Naive B cell (primary cell): ENCODE data around the gene TCERG1L. TPM values are rescaled to one million over a fixed set of nuclear protein-coding genes. Genes with fewer than 3 reads are reported as not detected.
A peak's percentile ranks its signal among the peaks of the same experiment; 100 is the strongest.

ENCODE experiments used
- ATAC-seq, 2 donors: fragments of 150-1000 bp; cut with Tn5 transposase; 2 replicates each; pipeline ENCODE4 v1.10.0; 2021; ENCODE audit warnings: low read depth in 2 of 2, mild to moderate bottlenecking in 2 of 2, moderate library complexity in 2 of 2
- DNase-seq: peaks from one replicate; pipeline ENCODE4 v3.0.0; 2022
- H3K27ac Mint-ChIP-seq, 6 donors: one replicate each; pipeline ENCODE4 v1.8.0; 2020 to 2022; ENCODE audit warnings: mild to moderate bottlenecking in 6 of 6, mixed read lengths in 6 of 6, moderate library complexity in 5 of 6, inconsistent platforms in 2 of 6
- H3K27me3 Mint-ChIP-seq, 3 donors: one replicate each; pipeline ENCODE4 v1.8.0; 2021 to 2022; ENCODE audit warnings: mixed read lengths in 3 of 3, mild to moderate bottlenecking in 1 of 3
- H3K36me3 Mint-ChIP-seq, 2 donors: one replicate each; pipeline ENCODE4 v1.8.0; 2020 to 2022; ENCODE audit warnings: mixed read lengths in 2 of 2, inconsistent platforms in 1 of 2, mild to moderate bottlenecking in 1 of 2
- H3K4me1 Mint-ChIP-seq, 3 donors: one replicate each; pipeline ENCODE4 v1.8.0; 2020 to 2022; ENCODE audit warnings: mixed read lengths in 3 of 3, inconsistent platforms in 1 of 3, mild to moderate bottlenecking in 1 of 3, moderate library complexity in 1 of 3
- H3K4me3 Mint-ChIP-seq, 8 donors: one replicate each; pipeline ENCODE4 v1.8.0; 2020 to 2022; ENCODE audit warnings: mild to moderate bottlenecking in 8 of 8, mixed read lengths in 8 of 8, moderate library complexity in 8 of 8, inconsistent platforms in 2 of 8
- H3K9me3 Mint-ChIP-seq, 7 donors: one replicate each; pipeline ENCODE4 v1.8.0; 2020 to 2022; ENCODE audit warnings: mixed read lengths in 7 of 7, mild to moderate bottlenecking in 5 of 7, inconsistent platforms in 2 of 7, moderate library complexity in 1 of 7
- polyA plus RNA-seq, 6 donors: library from polyadenylated mRNA; unstranded; fragments of 300-500 nt; fragmentation: Illumina TruSeq; gene quantifications; one replicate each; pipeline ENCODE4 v1.2.3, GENCODE V29; 2021; ENCODE audit warnings: low read depth in 6 of 6

Gene TCERG1L
- polyA plus RNA-seq, 6 donors from 2014 or later, result not detected

- H3K4me3 Mint-ChIP-seq, result peak overlapping the region in 1 of 8 donors; percentile 7
- no peaks in the 10 kb centered on the region for H3K4me1 Mint-ChIP-seq
- H3K9me3 Mint-ChIP-seq, result peaks cover 0 to 4% (median 0%) of the 10 kb centered on the region in 7 donors
- no peaks in the 10 kb centered on the region for H3K27me3 Mint-ChIP-seq
- ATAC-seq (no peak), DNase-seq (no peak)
- no peak overlapping the region for H3K27ac Mint-ChIP-seq
- no peaks in the 10 kb centered on the region for H3K36me3 Mint-ChIP-seq
These were observed 50.9 kb downstream of the TCERG1L start for GRCh38 chr10:131260452-131261211.

- no peaks in the 10 kb centered on the region for H3K4me1 Mint-ChIP-seq
These were observed 51.5 kb downstream of the TCERG1L start for GRCh38 chr10:131260031-131260430.

GRCh38 chr10:131259535-131259934 lies 52.0 kb downstream of the TCERG1L start:
- Mint-ChIP-seq H3K4me1 (no peaks in the 10 kb centered on the region), H3K4me3 (no peak overlapping the region), H3K27me3 (no peaks in the 10 kb centered on the region), H3K27ac (no peak overlapping the region), H3K9me3 (peaks cover 0 to 4% (median 0%) of the 10 kb centered on the region in 7 donors), H3K36me3 (no peaks in the 10 kb centered on the region)
- no peak for ATAC-seq
- DNase-seq, result no peak

More at GRCh38 chr10:131260031-131260430, 51.5 kb downstream of the TCERG1L start:
- Mint-ChIP-seq H3K27me3 (no peaks in the 10 kb centered on the region), H3K27ac (no peak overlapping the region), H3K4me3 (no peak overlapping the region), H3K9me3 (peaks cover 0 to 4% (median 0%) of the 10 kb centered on the region in 7 donors), H3K36me3 (no peaks in the 10 kb centered on the region)
- DNase-seq, result no peak
- no peak for ATAC-seq

GRCh38 chr10:131258256-131258655 lies 53.3 kb downstream of the TCERG1L start:
- no peak for ATAC-seq
- Mint-ChIP-seq H3K4me1 (no peaks in the 10 kb centered on the region), H3K4me3 (no peak overlapping the region), H3K9me3 (peaks cover 0 to 4% (median 0%) of the 10 kb centered on the region in 7 donors), H3K27me3 (no peaks in the 10 kb centered on the region), H3K27ac (no peak overlapping the region), H3K36me3 (no peaks in the 10 kb centered on the region)
- no peak for DNase-seq

- H3K9me3 Mint-ChIP-seq, result peaks cover 0 to 4% (median 0%) of the 10 kb centered on the region in 7 donors
- H3K27me3 Mint-ChIP-seq, result peaks cover 0 to 4% (median under 1%) of the 10 kb centered on the region in 3 donors
- H3K27ac Mint-ChIP-seq, result no peak overlapping the region
- no peak overlapping the region for H3K4me3 Mint-ChIP-seq
- no peak for DNase-seq
- no peak for ATAC-seq
- no peaks in the 10 kb centered on the region for H3K4me1 Mint-ChIP-seq
- H3K36me3 Mint-ChIP-seq, result no peaks in the 10 kb centered on the region
These were observed 54.5 kb downstream of the TCERG1L start for GRCh38 chr10:131257027-131257426.

- no peak for DNase-seq
- no peaks in the 10 kb centered on the region for H3K4me1 Mint-ChIP-seq
- H3K27ac Mint-ChIP-seq, result no peak overlapping the region
- no peak overlapping the region for H3K4me3 Mint-ChIP-seq
- peaks cover 0 to 3% (median 0%) of the 10 kb centered on the region in 7 donors for H3K9me3 Mint-ChIP-seq
- H3K27me3 Mint-ChIP-seq, result peaks cover 8 to 15% (median 10%) of the 10 kb centered on the region in 3 donors
- ATAC-seq, result no peak
- no peaks in the 10 kb centered on the region for H3K36me3 Mint-ChIP-seq
These were observed 56.7 kb downstream of the TCERG1L start for GRCh38 chr10:131254859-131255252.

GRCh38 chr10:131253931-131254858 lies 57.3 kb downstream of the TCERG1L start:
- H3K9me3 Mint-ChIP-seq, result peaks cover 0 to 3% (median 0%) of the 10 kb centered on the region in 7 donors
- no peak overlapping the region for H3K4me3 Mint-ChIP-seq
- no peak for ATAC-seq
- peak overlapping the region in 2 of 6 donors; percentile 29 to 63 for H3K27ac Mint-ChIP-seq
- H3K27me3 Mint-ChIP-seq, result peaks cover 8 to 15% (median 10%) of the 10 kb centered on the region in 3 donors
- H3K36me3 Mint-ChIP-seq, result no peaks in the 10 kb centered on the region
- no peaks in the 10 kb centered on the region for H3K4me1 Mint-ChIP-seq
- DNase-seq, result no peak

GRCh38 chr10:131252567-131253276 lies 58.8 kb downstream of the TCERG1L start:
- H3K27ac Mint-ChIP-seq, result peak overlapping the region in 1 of 6 donors; percentile 32
- H3K27me3 Mint-ChIP-seq, result peaks cover 8 to 15% (median 10%) of the 10 kb centered on the region in 3 donors
- H3K4me1 Mint-ChIP-seq, result no peaks in the 10 kb centered on the region
- H3K36me3 Mint-ChIP-seq, result no peaks in the 10 kb centered on the region
- DNase-seq (no peak), ATAC-seq (no peak)
- H3K4me3 Mint-ChIP-seq, result no peak overlapping the region
- peaks cover 0 to 2% (median 0%) of the 10 kb centered on the region in 7 donors for H3K9me3 Mint-ChIP-seq

DNA sequence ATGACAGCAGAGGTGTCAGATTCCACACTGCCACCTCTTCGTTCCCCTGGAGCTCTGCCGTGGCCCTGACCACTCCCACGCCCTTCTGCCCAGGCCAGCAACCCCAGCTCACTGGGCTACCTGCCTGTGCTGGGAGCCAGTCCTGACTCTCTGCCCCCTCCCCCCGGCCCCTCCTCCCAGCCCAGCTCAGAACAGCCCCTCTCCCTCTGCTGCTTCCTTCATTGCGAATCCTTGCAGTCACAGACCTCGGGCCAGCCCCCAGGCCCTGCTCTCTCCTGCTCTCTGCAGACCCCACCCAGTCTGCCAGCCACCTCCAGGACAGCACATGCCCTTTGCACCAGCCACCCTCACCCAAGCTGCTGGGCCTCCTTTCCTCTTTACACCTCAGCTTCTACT lies 60.4 kb downstream of the TCERG1L start:
- H3K27ac Mint-ChIP-seq, result no peak overlapping the region
- no peak for ATAC-seq
- H3K4me1 Mint-ChIP-seq, result no peaks in the 10 kb centered on the region
- peaks cover 0 to 2% (median 0%) of the 10 kb centered on the region in 7 donors for H3K9me3 Mint-ChIP-seq
- DNase-seq, result no peak
- H3K36me3 Mint-ChIP-seq, result no peaks in the 10 kb centered on the region
- H3K27me3 Mint-ChIP-seq, result peaks cover 8 to 15% (median 10%) of the 10 kb centered on the region in 3 donors
- H3K4me3 Mint-ChIP-seq, result peak overlapping the region in 1 of 8 donors; percentile 53

DNA sequence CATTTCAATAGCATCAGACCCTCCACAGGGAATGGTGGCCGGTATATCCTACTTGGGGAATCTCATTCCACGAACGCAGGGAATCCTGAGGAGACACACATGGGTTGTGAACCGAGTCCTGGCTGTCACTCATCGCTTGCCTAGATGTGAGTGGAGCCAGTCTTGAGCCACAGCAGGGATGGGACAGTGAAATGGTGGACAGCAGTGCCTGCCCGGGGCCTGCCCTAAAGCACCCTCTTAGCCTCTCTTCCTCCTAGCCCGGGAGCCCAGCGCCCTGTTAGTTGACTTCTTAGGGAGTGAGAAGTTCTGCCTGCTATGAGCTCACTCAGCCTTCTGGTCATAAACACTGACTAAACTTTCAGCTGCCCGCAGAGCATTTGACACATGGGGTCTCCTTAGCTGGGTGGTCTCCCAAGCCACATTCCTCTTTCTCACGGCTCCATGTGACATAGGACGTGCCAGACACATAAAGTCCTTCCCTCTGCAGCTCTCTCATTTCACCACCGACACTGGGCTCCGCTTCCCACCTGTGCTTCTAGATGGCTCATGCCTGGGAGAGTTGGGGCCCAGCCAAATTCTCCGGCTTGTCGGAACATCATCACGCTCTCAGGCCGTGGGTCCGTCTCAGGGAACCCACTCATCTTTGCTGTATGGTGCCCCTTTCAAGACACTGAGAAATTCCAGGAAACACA lies 60.9 kb downstream of the TCERG1L start:
- peaks cover 0 to 2% (median 0%) of the 10 kb centered on the region in 7 donors for H3K9me3 Mint-ChIP-seq
- H3K4me1 Mint-ChIP-seq, result no peaks in the 10 kb centered on the region
- ATAC-seq (no peak), DNase-seq (no peak)
- no peaks in the 10 kb centered on the region for H3K36me3 Mint-ChIP-seq
- no peak overlapping the region for H3K27ac Mint-ChIP-seq
- H3K27me3 Mint-ChIP-seq, result peaks cover 8 to 15% (median 10%) of the 10 kb centered on the region in 3 donors
- no peak overlapping the region for H3K4me3 Mint-ChIP-seq

- H3K27ac Mint-ChIP-seq, result no peak overlapping the region
- H3K4me3 Mint-ChIP-seq, result no peak overlapping the region
- no peaks in the 10 kb centered on the region for H3K36me3 Mint-ChIP-seq
- no peaks in the 10 kb centered on the region for H3K4me1 Mint-ChIP-seq
- DNase-seq (no peak), ATAC-seq (no peak)
- peaks cover 0 to 2% (median 0%) of the 10 kb centered on the region in 7 donors for H3K9me3 Mint-ChIP-seq
- H3K27me3 Mint-ChIP-seq, result peaks cover 8 to 15% (median 10%) of the 10 kb centered on the region in 3 donors
These were observed 61.6 kb downstream of the TCERG1L start for GRCh38 chr10:131249955-131250344.

DNA sequence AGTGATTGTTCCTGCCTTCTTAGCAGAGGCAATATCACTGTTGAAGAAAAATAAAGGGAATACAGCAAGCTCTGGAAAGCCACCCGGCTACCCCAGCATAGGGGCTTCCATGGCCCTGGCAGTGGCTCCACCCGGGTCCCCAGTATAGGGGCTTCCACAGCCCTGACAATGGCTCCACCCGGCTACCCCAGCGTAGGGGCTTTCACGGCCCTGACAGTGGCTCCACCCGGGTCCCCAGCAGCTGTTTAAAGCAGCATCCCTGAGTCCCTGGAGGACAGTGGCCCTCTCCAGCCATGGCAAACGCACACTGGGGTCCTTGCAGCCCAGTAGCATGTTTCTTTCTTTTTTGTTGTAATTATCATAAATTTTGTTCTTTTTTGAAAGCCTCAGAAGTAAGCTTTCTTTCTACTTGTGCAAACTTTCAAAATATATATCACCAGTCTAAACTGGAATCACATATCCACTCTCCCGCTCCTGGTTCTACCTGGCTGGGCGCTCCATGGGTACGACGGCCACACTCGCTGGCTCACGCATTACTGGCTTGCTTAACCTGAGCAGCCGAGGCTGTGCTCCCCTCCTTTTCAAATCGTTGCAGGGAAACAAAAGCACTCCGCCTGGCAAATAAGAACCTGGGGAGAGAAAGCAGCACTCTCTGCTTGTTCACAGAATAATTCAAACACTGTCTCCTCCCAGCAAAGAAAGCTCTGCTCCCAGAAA lies 62.1 kb downstream of the TCERG1L start:
- H3K4me3 Mint-ChIP-seq, result peak overlapping the region in 1 of 8 donors; percentile 22
- ATAC-seq (no peak), DNase-seq (no peak)
- H3K9me3 Mint-ChIP-seq, result peaks cover 0 to 2% (median 0%) of the 10 kb centered on the region in 7 donors
- H3K27ac Mint-ChIP-seq, result no peak overlapping the region
- peaks cover 8 to 15% (median 10%) of the 10 kb centered on the region in 3 donors for H3K27me3 Mint-ChIP-seq
- H3K36me3 Mint-ChIP-seq, result no peaks in the 10 kb centered on the region
- no peaks in the 10 kb centered on the region for H3K4me1 Mint-ChIP-seq
